Measurements from ENCODE around the gene CRYBG1.

DNA sequence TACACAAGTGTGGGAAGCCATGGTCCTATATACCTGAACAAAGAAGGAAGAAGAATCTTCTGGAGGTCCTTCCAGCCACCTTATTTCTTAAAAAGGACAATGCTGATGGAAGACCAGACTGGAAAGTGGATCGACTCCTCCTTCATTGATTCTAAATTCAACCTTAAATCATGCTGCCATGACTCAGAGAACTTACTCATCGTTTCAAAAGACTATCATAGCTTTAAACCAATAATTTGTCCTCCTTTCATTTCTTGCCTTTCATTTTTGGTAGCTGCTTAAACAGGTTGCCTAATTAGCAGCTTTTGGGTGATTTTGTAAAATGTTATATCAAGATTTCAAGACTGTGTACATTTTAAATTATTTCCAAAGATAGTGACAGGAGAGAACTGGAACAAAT lies 208.0 kb downstream of the CRYBG1 start:
- TF ChIP-seq, protein P1, sequence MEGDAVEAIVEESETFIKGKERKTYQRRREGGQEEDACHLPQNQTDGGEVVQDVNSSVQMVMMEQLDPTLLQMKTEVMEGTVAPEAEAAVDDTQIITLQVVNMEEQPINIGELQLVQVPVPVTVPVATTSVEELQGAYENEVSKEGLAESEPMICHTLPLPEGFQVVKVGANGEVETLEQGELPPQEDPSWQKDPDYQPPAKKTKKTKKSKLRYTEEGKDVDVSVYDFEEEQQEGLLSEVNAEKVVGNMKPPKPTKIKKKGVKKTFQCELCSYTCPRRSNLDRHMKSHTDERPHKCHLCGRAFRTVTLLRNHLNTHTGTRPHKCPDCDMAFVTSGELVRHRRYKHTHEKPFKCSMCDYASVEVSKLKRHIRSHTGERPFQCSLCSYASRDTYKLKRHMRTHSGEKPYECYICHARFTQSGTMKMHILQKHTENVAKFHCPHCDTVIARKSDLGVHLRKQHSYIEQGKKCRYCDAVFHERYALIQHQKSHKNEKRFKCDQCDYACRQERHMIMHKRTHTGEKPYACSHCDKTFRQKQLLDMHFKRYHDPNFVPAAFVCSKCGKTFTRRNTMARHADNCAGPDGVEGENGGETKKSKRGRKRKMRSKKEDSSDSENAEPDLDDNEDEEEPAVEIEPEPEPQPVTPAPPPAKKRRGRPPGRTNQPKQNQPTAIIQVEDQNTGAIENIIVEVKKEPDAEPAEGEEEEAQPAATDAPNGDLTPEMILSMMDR (IDR thresholded peaks at IDR 0.05): no peak
- TF ChIP-seq, protein P2, sequence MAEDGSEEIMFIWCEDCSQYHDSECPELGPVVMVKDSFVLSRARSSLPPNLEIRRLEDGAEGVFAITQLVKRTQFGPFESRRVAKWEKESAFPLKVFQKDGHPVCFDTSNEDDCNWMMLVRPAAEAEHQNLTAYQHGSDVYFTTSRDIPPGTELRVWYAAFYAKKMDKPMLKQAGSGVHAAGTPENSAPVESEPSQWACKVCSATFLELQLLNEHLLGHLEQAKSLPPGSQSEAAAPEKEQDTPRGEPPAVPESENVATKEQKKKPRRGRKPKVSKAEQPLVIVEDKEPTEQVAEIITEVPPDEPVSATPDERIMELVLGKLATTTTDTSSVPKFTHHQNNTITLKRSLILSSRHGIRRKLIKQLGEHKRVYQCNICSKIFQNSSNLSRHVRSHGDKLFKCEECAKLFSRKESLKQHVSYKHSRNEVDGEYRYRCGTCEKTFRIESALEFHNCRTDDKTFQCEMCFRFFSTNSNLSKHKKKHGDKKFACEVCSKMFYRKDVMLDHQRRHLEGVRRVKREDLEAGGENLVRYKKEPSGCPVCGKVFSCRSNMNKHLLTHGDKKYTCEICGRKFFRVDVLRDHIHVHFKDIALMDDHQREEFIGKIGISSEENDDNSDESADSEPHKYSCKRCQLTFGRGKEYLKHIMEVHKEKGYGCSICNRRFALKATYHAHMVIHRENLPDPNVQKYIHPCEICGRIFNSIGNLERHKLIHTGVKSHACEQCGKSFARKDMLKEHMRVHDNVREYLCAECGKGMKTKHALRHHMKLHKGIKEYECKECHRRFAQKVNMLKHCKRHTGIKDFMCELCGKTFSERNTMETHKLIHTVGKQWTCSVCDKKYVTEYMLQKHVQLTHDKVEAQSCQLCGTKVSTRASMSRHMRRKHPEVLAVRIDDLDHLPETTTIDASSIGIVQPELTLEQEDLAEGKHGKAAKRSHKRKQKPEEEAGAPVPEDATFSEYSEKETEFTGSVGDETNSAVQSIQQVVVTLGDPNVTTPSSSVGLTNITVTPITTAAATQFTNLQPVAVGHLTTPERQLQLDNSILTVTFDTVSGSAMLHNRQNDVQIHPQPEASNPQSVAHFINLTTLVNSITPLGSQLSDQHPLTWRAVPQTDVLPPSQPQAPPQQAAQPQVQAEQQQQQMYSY (CRISPR knock-in tag; IDR thresholded peaks at IDR 0.05): no peak
- TF ChIP-seq CBFB (CRISPR knock-in tag; IDR thresholded peaks at IDR 0.05; ENCODE audit: low read depth) (no peak), GTF2I (CRISPR knock-in tag; conservative IDR thresholded peaks at IDR 0.05) (no peak), SMAD3 (CRISPR knock-in tag; IDR thresholded peaks at IDR 0.05; ENCODE audit: borderline replicate concordance) (no peak), ZNF263 (CRISPR knock-in tag; IDR thresholded peaks at IDR 0.05; ENCODE audit: low read depth) (no peak), IRF2 (CRISPR knock-in tag; IDR thresholded peaks at IDR 0.05; ENCODE audit: borderline replicate concordance, low read depth) (no peak), NFYB (CRISPR knock-in tag; conservative IDR thresholded peaks at IDR 0.05; ENCODE audit: low read depth) (no peak), FOXJ3 (CRISPR knock-in tag; IDR thresholded peaks at IDR 0.05; ENCODE audit: borderline replicate concordance) (no peak)
- TF ChIP-seq, protein P3, sequence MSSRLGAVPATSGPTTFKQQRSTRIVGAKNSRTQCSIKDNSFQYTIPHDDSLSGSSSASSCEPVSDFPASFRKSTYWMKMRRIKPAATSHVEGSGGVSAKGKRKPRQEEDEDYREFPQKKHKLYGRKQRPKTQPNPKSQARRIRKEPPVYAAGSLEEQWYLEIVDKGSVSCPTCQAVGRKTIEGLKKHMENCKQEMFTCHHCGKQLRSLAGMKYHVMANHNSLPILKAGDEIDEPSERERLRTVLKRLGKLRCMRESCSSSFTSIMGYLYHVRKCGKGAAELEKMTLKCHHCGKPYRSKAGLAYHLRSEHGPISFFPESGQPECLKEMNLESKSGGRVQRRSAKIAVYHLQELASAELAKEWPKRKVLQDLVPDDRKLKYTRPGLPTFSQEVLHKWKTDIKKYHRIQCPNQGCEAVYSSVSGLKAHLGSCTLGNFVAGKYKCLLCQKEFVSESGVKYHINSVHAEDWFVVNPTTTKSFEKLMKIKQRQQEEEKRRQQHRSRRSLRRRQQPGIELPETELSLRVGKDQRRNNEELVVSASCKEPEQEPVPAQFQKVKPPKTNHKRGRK (CRISPR knock-in tag; IDR thresholded peaks at IDR 0.05; ENCODE audit: borderline replicate concordance): no peak
- TF ChIP-seq, protein P4, sequence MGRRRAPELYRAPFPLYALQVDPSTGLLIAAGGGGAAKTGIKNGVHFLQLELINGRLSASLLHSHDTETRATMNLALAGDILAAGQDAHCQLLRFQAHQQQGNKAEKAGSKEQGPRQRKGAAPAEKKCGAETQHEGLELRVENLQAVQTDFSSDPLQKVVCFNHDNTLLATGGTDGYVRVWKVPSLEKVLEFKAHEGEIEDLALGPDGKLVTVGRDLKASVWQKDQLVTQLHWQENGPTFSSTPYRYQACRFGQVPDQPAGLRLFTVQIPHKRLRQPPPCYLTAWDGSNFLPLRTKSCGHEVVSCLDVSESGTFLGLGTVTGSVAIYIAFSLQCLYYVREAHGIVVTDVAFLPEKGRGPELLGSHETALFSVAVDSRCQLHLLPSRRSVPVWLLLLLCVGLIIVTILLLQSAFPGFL (CRISPR knock-in tag; IDR thresholded peaks at IDR 0.05; ENCODE audit: borderline replicate concordance): no peak
- TF ChIP-seq, protein P5, sequence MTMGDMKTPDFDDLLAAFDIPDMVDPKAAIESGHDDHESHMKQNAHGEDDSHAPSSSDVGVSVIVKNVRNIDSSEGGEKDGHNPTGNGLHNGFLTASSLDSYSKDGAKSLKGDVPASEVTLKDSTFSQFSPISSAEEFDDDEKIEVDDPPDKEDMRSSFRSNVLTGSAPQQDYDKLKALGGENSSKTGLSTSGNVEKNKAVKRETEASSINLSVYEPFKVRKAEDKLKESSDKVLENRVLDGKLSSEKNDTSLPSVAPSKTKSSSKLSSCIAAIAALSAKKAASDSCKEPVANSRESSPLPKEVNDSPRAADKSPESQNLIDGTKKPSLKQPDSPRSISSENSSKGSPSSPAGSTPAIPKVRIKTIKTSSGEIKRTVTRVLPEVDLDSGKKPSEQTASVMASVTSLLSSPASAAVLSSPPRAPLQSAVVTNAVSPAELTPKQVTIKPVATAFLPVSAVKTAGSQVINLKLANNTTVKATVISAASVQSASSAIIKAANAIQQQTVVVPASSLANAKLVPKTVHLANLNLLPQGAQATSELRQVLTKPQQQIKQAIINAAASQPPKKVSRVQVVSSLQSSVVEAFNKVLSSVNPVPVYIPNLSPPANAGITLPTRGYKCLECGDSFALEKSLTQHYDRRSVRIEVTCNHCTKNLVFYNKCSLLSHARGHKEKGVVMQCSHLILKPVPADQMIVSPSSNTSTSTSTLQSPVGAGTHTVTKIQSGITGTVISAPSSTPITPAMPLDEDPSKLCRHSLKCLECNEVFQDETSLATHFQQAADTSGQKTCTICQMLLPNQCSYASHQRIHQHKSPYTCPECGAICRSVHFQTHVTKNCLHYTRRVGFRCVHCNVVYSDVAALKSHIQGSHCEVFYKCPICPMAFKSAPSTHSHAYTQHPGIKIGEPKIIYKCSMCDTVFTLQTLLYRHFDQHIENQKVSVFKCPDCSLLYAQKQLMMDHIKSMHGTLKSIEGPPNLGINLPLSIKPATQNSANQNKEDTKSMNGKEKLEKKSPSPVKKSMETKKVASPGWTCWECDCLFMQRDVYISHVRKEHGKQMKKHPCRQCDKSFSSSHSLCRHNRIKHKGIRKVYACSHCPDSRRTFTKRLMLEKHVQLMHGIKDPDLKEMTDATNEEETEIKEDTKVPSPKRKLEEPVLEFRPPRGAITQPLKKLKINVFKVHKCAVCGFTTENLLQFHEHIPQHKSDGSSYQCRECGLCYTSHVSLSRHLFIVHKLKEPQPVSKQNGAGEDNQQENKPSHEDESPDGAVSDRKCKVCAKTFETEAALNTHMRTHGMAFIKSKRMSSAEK (CRISPR knock-in tag; IDR thresholded peaks at IDR 0.05; ENCODE audit: borderline replicate concordance): no peak

All from WTC11 (cell line).